ENCODE measurements around the gene ARL16.
A peak's percentile ranks its signal among the peaks of the same experiment; 100 is the strongest.

ARL16 gene

GRCh38 chr17:81712468-81713003, 28.9 kb upstream of the ARL16 start:
- no peak for DNase-seq (ENCODE audit: low read depth)

- DNase-seq (ENCODE audit: low read depth) = peak; percentile 46
These were observed 28.3 kb upstream of the ARL16 start, which contains the start of gene SLC25A10 for GRCh38 chr17:81711814-81712467. Gene SLC25A10 (plus strand): TSS chr17:81712284. CDS start chr17:81712427, 143 bp downstream.

GRCh38 chr17:81710514-81711308, 27.1 kb upstream of the ARL16 start:
- DNase-seq (ENCODE audit: low read depth) = no peak

GRCh38 chr17:81708739-81709185, 25.2 kb upstream of the ARL16 start:
- no peak for DNase-seq (ENCODE audit: low read depth)

- no peak for DNase-seq (ENCODE audit: low read depth)
These were observed 24.4 kb upstream of the ARL16 start for GRCh38 chr17:81707725-81708646.

- DNase-seq (ENCODE audit: low read depth) = no peak
These were observed 23.4 kb upstream of the ARL16 start for GRCh38 chr17:81706757-81707624.

- no peak for DNase-seq (ENCODE audit: low read depth)
These were observed 22.6 kb upstream of the ARL16 start for GRCh38 chr17:81706232-81706611.

- DNase-seq (ENCODE audit: low read depth) = no peak
These were observed 22.1 kb upstream of the ARL16 start for GRCh38 chr17:81705518-81706231.

- no peak for DNase-seq (ENCODE audit: low read depth)
These were observed 20.4 kb upstream of the ARL16 start for GRCh38 chr17:81703747-81704654.

- DNase-seq (ENCODE audit: low read depth) = peak; percentile 86
These were observed 19.5 kb upstream of the ARL16 start, which contains the start of gene MRPL12 for GRCh38 chr17:81702934-81703746. Gene MRPL12 (plus strand): TSS chr17:81703367. CDS start chr17:81703502, 135 bp downstream.

GRCh38 chr17:81701288-81702071, 17.9 kb upstream of the ARL16 start:
- DNase-seq (ENCODE audit: low read depth) = no peak

- no peak for DNase-seq (ENCODE audit: low read depth)
These were observed 17.0 kb upstream of the ARL16 start for GRCh38 chr17:81700353-81701287.

- DNase-seq (ENCODE audit: low read depth) = no peak
These were observed 13.9 kb upstream of the ARL16 start for GRCh38 chr17:81697261-81698044.

- DNase-seq (ENCODE audit: low read depth) = no peak
These were observed 12.8 kb upstream of the ARL16 start for GRCh38 chr17:81696218-81696941.

GRCh38 chr17:81695801-81696200, 12.2 kb upstream of the ARL16 start:
- DNase-seq (ENCODE audit: low read depth) = no peak

Measured in stimulated activated CD8-positive, alpha-beta memory T cell treated with anti-CD3 and anti-CD28 coated beads, Interleukin-12 subunit alpha, Interleukin-12 subunit beta, amount 100 ng/mL, for 1 hour (primary cell).